OCI-LY7 (cell line): ENCODE data around the gene SPEM1.

Experiments
- EZH2phosphoT487 ChIP-seq: fragments of 200-600 bp; sonication (generic); IDR thresholded peaks from 2 replicates; pipeline ENCODE4 v1.6.1; 2018; ENCODE audit warnings: low read depth, borderline replicate concordance, mild to moderate bottlenecking, mixed run types, antibody characterized with exemption, low read length, moderate library complexity, mixed read lengths
- TF ChIP-seq, protein P1 (sequence below): fragments of 200-600 bp; sonication (generic); conservative IDR thresholded peaks from 2 replicates; pipeline ENCODE4 v1.5.1; 2014; ENCODE audit warnings: mild to moderate bottlenecking, antibody characterized with exemption, low read length, moderate library complexity, mixed read lengths

DNA sequence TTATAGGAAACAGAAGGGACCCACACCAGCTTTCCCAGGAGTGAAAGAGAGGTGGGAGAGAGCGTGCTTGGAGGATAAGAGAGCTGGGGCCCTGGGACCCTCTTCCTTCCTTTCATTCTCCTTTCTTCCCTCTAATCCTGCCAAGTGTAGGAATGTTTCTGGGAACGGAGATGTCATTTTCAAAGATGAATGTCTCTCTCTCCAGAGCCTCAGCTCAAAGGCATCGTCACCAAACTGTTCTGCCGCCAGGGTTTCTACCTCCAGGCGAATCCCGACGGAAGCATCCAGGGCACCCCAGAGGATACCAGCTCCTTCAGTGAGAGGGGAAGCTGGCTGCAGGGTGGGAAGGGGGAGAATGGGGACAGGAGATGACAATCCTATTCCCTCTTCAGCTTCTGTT lies 21.1 kb downstream of the SPEM1 start:
- TF ChIP-seq, protein P1, sequence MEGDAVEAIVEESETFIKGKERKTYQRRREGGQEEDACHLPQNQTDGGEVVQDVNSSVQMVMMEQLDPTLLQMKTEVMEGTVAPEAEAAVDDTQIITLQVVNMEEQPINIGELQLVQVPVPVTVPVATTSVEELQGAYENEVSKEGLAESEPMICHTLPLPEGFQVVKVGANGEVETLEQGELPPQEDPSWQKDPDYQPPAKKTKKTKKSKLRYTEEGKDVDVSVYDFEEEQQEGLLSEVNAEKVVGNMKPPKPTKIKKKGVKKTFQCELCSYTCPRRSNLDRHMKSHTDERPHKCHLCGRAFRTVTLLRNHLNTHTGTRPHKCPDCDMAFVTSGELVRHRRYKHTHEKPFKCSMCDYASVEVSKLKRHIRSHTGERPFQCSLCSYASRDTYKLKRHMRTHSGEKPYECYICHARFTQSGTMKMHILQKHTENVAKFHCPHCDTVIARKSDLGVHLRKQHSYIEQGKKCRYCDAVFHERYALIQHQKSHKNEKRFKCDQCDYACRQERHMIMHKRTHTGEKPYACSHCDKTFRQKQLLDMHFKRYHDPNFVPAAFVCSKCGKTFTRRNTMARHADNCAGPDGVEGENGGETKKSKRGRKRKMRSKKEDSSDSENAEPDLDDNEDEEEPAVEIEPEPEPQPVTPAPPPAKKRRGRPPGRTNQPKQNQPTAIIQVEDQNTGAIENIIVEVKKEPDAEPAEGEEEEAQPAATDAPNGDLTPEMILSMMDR = no peak
- TF ChIP-seq EZH2phosphoT487 = no peak
